ENCODE data around the gene NPY2R. TPM values are rescaled to one million over a fixed set of nuclear protein-coding genes. Genes with fewer than 3 reads are reported as not detected.

The NPY2R gene
- total RNA-seq, 1 donor, result under 0.01 TPM

- DNase-seq (ENCODE audit: low read depth in 2 of 3, low spot score in 2 of 3), result no peak
Measured at GRCh38 chr4:155248002-155248896, 39.8 kb downstream of the NPY2R start.

GRCh38 chr4:155249016-155249566 lies 40.7 kb downstream of the NPY2R start:
- no peak for DNase-seq (ENCODE audit: low read depth in 2 of 3, low spot score in 2 of 3)

GRCh38 chr4:155252327-155252726 lies 43.9 kb downstream of the NPY2R start:
- DNase-seq (ENCODE audit: low read depth in 2 of 3, low spot score in 2 of 3), result no peak

- DNase-seq (ENCODE audit: low read depth in 2 of 3, low spot score in 2 of 3), result no peak
Measured at GRCh38 chr4:155263480-155263879, 55.0 kb downstream of the NPY2R start.

GRCh38 chr4:155265113-155265512 lies 56.7 kb downstream of the NPY2R start:
- no peak for DNase-seq (ENCODE audit: low read depth in 2 of 3, low spot score in 2 of 3)

Other genes starting within 250 kb of the NPY2R start
- 3.5 TPM for gene MAP9, start 168.3 kb downstream of the NPY2R start, total RNA-seq